Stimulated activated naive CD8-positive, alpha-beta T cell treated with anti-CD3 and anti-CD28 coated beads, Interleukin-15, amount 100 ng/mL, for 72 hours (primary cell): ENCODE measurements around the gene SUV39H1.
"Not testable (repeated sequence)": the region's sequence is repeated elsewhere in the genome, so short reads cannot be mapped to it uniquely, and the experiment has no call there.

Experiments
- ATAC-seq: fragments of 150-1000 bp; cut with Tn5 transposase; 2 replicates; pipeline ENCODE4 v1.10.0; 2021; ENCODE audit warnings: mild to moderate bottlenecking, moderate library complexity
- DNase-seq, 2 donors: peaks; one replicate each; pipeline ENCODE4 v3.0.0; 2021 to 2022
- H3K27ac Mint-ChIP-seq, 2 donors: one replicate each; pipeline ENCODE4 v1.8.0; 2022; ENCODE audit warnings: mild to moderate bottlenecking in 2 of 2, mixed read lengths in 2 of 2, moderate library complexity in 2 of 2
- H3K27me3 Mint-ChIP-seq: one replicate; pipeline ENCODE4 v1.8.0; 2022; ENCODE audit warnings: mixed read lengths
- H3K4me1 Mint-ChIP-seq: one replicate; pipeline ENCODE4 v1.8.0; 2022; ENCODE audit warnings: mild to moderate bottlenecking, mixed read lengths
- H3K4me3 Mint-ChIP-seq, 2 donors: one replicate each; pipeline ENCODE4 v1.8.0; 2022; ENCODE audit warnings: mild to moderate bottlenecking in 2 of 2, mixed read lengths in 2 of 2, moderate library complexity in 1 of 2
- H3K9me3 Mint-ChIP-seq, 2 donors: one replicate each; pipeline ENCODE4 v1.8.0; 2022; ENCODE audit warnings: mixed read lengths in 2 of 2

Gene SUV39H1

DNA sequence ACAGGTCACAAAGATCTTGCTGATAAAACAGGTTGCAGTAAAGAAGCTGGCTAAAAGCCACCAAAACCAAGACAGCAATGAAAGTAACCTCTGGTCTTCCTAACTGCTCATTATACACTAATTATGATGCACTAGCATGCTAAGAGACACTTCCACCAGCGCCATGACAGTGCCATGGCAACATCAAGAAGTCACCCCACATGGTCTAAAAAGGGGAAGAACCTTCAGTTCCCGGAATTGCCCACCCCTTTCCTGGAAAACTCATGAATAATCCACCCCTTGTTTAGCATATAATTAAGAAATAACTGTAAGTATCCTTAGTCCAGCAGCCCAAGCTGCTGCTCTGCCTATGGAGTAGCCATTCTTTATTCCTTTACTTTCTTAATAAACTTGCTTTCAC, 16.1 kb upstream of the SUV39H1 start:
- H3K4me3 Mint-ChIP-seq = peak overlapping the region in 1 of 2 donors; percentile 24
- peak; percentile 26 to 60 for DNase-seq
- H3K27me3 Mint-ChIP-seq, H3K9me3 Mint-ChIP-seq, ATAC-seq: not testable (repeated sequence)
- peaks cover 64% of the 10 kb centered on the region for H3K4me1 Mint-ChIP-seq
- peak overlapping the region in 1 of 2 donors; percentile 61 for H3K27ac Mint-ChIP-seq

DNA sequence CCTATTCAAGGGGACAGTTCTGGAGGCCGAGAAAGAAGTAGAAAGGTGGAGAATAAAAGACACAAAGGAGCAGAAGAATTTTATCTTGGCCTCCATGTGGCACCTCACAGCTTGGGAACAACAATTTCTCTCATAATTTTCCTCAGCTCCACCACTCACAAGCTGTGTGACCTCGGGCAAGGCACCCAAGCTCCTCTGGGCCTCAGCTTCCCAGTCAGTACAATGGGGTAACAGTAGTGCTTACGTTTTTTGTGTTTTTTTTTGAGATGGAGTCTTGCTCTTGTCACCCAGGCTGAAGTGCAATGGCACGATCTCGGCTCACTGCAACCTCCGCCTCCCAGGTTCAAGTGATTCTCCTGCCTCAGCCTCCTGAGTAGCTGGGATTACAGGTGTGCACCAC, 15.6 kb upstream of the SUV39H1 start:
- Mint-ChIP-seq H3K27ac (peak overlapping the region in 1 of 2 donors; percentile 88), H3K4me3 (peak overlapping the region in 1 of 2 donors; percentile 24), H3K4me1 (peaks cover 69% of the 10 kb centered on the region)
- DNase-seq, ATAC-seq, H3K27me3 Mint-ChIP-seq, H3K9me3 Mint-ChIP-seq: not testable (repeated sequence)

DNA sequence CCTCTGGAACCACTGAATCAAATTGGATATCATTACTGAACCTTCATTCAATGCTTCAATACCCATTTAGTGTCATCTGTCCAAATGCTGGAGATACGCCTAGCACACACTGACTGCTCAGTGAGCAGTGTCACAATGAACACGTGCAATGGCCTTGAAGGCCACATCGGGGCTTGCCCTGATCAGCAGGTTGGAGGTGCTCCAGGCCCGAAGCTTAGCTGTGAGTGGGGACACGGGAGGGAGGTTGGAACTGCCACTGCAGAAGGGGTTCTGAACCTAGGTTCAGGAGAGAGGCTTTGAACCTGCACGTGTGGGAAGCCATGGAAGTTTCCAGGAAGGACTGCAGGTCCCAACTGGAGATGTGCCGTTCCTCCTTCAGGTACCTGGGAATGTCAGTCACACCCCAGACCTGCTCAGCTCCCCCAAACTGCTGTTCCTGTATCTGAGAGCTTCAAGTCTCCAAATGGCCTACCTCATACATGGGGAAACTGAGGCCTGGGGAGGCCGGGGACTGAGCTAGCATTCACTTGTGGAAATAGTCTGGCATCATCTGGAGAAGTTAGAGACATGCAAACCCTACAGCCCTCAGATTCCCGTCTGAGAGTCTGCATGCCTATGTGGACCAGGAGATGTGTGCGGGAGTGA, 14.9 kb upstream of the SUV39H1 start:
- Mint-ChIP-seq H3K4me1 (peaks cover 75% of the 10 kb centered on the region), H3K4me3 (peak overlapping the region in 1 of 2 donors; percentile 13), H3K27me3 (no peaks in the 10 kb centered on the region), H3K27ac (no peak overlapping the region), H3K9me3 (no peaks in the 10 kb centered on the region)
- DNase-seq (no peak), ATAC-seq (no peak)

DNA sequence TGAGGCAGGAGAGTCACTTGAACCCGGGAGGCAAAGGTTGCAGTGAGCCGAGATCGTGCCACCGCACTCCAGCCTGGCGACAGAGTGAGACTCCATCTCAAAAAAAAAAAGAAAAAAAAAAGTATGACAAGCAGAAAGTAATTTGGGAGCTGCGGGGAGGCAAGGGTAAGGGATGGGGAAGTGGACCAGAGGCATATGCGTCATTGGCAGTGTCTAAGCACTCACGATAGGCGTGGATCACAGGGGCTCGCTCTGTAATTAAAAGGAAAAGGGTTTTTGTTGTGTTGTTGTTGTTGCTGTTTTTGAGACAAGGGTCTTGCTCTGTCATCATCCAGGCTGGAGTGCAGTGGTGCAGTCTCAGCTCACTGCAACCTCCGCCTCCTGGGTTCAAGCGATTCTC, 13.7 kb upstream of the SUV39H1 start:
- H3K4me3 Mint-ChIP-seq = peak overlapping the region; percentile 94 to 96
- not testable (repeated sequence) for H3K9me3 Mint-ChIP-seq, ATAC-seq, H3K27me3 Mint-ChIP-seq, DNase-seq
- peaks cover 75% of the 10 kb centered on the region for H3K4me1 Mint-ChIP-seq
- H3K27ac Mint-ChIP-seq = peak overlapping the region in 1 of 2 donors; percentile 98

DNA sequence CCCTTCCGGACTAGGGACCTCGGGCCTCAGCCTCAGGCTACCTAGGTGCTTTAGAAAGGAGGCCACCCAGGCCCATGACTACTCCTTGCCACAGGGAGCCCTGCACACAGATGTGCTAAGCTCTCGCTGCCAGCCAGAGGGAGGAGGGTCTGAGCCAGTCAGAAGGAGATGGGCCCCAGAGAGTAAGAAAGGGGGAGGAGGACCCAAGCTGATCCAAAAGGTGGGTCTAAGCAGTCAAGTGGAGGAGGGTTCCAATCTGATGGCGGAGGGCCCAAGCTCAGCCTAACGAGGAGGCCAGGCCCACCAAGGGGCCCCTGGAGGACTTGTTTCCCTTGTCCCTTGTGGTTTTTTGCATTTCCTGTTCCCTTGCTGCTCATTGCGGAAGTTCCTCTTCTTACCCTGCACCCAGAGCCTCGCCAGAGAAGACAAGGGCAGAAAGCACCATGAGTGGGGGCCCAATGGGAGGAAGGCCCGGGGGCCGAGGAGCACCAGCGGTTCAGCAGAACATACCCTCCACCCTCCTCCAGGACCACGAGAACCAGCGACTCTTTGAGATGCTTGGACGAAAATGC, 13.0 kb upstream of the SUV39H1 start, which contains the start of gene WAS:
Gene WAS, plus strand, starts transcription at position 389 of the 572 bp plus-strand sequence. Its CDS starts 55 bp downstream, at position 444.
- Mint-ChIP-seq H3K27me3 (no peaks in the 10 kb centered on the region), H3K4me1 (peaks cover 72% of the 10 kb centered on the region), H3K4me3 (peak within 1 kb of the TSS; percentile 94 to 96), H3K9me3 (no peaks in the 10 kb centered on the region), H3K27ac (peak within 1 kb of the TSS; percentile 95 to 98)
- ATAC-seq = peak; percentile 96
- DNase-seq = peak; percentile 44 to 72

DNA sequence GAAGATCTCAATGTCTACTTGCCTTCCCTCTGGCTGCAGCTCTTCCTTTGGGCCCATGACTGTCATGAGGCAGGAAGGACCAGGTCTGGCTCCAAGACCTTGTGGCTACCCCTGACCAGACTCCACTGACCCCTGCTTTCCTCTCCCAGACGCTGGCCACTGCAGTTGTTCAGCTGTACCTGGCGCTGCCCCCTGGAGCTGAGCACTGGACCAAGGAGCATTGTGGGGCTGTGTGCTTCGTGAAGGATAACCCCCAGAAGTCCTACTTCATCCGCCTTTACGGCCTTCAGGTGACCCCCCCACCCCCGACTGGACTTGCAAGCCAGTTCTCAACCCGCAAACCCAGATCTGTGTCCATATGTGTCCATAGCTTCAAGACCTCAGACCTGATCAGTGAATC, 12.4 kb upstream of the SUV39H1 start:
- Mint-ChIP-seq H3K27me3 (no peaks in the 10 kb centered on the region), H3K4me1 (peaks cover 71% of the 10 kb centered on the region), H3K4me3 (peak overlapping the region; percentile 94 to 96), H3K27ac (peak overlapping the region; percentile 95 to 98), H3K9me3 (no peaks in the 10 kb centered on the region)
- ATAC-seq = no peak
- DNase-seq = no peak

DNA sequence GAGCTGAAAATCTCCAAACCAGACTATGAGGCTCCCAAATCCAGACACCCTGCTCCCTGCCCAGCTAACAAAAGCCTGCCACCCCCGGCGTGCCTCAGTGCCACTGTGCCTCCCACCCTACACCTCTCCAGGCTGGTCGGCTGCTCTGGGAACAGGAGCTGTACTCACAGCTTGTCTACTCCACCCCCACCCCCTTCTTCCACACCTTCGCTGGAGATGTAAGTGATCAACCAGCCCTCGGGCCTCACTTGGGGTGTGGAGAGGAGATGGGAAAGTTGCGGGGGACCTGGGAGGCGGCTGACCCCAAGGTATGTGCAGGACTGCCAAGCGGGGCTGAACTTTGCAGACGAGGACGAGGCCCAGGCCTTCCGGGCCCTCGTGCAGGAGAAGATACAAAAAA, 11.1 kb upstream of the SUV39H1 start:
- Mint-ChIP-seq H3K4me1 (peaks cover 64% of the 10 kb centered on the region), H3K9me3 (no peaks in the 10 kb centered on the region), H3K4me3 (peak overlapping the region; percentile 94 to 96), H3K27ac (peak overlapping the region in 1 of 2 donors; percentile 42), H3K27me3 (no peaks in the 10 kb centered on the region)
- no peak for DNase-seq
- ATAC-seq = no peak

DNA sequence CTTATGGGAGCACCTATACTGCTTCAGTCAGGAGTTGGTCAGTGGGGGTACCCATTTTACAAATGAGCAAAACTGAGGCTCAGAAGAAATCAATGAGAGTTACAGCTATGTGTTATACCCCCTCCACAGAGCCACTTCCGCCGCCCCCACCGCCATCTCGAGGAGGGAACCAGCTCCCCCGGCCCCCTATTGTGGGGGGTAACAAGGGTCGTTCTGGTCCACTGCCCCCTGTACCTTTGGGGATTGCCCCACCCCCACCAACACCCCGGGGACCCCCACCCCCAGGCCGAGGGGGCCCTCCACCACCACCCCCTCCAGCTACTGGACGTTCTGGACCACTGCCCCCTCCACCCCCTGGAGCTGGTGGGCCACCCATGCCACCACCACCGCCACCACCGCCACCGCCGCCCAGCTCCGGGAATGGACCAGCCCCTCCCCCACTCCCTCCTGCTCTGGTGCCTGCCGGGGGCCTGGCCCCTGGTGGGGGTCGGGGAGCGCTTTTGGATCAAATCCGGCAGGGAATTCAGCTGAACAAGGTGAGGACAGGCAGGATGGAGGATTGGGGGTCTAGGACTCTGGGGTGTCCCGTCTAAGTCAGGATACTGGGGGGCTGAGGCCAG, 7.9 kb upstream of the SUV39H1 start:
- peak; percentile 45 for ATAC-seq
- Mint-ChIP-seq H3K4me3 (no peak overlapping the region), H3K9me3 (no peaks in the 10 kb centered on the region), H3K27me3 (no peaks in the 10 kb centered on the region), H3K27ac (no peak overlapping the region), H3K4me1 (peaks cover 40% of the 10 kb centered on the region)
- no peak for DNase-seq

DNA sequence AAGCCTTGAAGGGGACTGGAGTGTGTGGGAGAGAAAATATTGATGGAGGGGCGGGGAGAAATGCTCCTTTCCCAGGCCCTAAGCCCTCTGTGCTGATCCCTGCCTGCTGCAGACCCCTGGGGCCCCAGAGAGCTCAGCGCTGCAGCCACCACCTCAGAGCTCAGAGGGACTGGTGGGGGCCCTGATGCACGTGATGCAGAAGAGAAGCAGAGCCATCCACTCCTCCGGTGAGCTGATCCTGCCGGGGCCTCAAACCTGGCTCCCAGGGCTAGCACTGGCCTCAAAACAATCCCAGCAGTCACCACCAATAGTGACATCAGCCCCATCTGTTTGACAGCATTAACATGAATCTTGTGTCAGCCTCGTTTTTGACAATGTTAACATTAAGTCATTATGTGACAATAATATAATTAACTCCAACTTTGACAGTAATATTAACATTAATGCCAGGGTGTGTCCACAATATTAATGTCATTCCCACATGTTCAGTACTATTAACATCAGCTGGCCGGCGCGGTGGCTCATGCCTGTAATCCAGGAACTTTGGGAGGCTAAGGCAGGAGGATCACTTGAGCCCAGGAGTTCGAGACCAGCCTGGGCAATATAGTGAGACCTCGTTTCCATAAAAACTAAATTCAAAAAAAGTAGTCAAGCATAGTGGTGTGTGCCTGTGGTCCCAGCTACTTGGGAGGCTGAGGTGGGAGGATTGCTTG, 7.2 kb upstream of the SUV39H1 start:
- H3K27me3 Mint-ChIP-seq = no peaks in the 10 kb centered on the region

DNA sequence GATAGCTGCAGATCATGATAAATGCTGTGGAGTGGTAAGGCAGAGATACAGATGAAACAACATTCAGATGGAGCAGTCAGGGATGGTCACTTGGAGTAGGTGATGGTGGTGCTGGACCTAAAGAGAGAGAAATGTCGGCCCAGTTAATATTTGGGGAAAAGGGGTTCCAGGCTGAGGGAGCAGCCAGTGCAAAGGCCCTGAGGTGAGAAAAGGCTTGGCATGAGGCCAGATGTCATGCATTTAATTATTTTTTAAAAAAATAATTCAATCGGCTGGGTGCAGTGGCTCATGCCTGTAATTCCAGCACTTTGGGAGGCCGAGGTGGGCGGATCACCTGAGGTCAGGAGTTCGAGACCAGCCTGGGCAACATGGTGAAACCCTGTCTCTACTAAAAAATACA, 4.8 kb upstream of the SUV39H1 start:
- not testable (repeated sequence) for H3K9me3 Mint-ChIP-seq, H3K27ac Mint-ChIP-seq, H3K4me3 Mint-ChIP-seq, DNase-seq, ATAC-seq, H3K27me3 Mint-ChIP-seq
- peaks cover 31% of the 10 kb centered on the region for H3K4me1 Mint-ChIP-seq

More for the DNA sequence above, 7.2 kb upstream of the SUV39H1 start:
- no peaks in the 10 kb centered on the region for H3K9me3 Mint-ChIP-seq
- H3K4me3 Mint-ChIP-seq = no peak overlapping the region
- no peak overlapping the region for H3K27ac Mint-ChIP-seq
- H3K4me1 Mint-ChIP-seq = peaks cover 38% of the 10 kb centered on the region
- no peak for ATAC-seq
- no peak for DNase-seq

DNA sequence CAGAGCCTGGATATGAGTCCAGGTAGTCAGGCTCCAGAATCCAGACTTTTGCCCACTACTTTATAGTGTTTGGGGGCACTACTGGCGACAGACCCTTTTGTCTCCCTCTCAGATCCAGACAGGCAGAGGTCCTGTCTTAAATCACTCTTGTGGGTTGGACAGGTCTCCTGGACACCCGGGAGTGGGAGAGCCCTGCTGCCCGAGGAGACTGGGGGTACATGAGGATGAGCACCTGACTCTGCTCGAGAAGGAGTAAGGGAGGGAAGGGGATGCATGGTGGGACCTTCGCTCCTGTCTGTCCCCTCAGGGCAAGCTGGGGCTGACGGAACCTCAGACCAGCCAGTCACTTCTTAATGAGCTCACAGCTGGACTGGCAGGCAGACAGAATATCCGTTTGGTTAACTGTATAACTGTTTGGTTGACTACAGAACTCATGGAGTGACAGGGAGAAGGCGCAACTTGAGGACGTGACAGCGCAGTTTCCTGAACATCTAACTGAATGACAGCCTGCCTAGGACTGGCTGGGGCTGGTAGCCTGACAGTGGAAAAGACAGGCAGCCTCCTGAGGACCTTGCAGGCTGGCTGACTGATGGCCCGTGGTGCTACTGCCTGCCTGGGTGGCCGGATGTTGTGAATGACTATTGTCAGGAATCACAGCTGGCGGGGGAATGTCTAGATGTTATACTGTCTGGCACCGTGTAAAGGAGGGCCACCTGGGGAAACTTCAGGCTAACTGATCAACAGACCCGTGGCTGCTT, 1.6 kb upstream of the SUV39H1 start:
- DNase-seq (no peak), ATAC-seq (no peak)
- Mint-ChIP-seq H3K27me3 (no peaks in the 10 kb centered on the region), H3K27ac (peak overlapping the region; percentile 48 to 74), H3K4me1 (peaks cover 29% of the 10 kb centered on the region), H3K4me3 (peak overlapping the region; percentile 86 to 92), H3K9me3 (no peaks in the 10 kb centered on the region)

DNA sequence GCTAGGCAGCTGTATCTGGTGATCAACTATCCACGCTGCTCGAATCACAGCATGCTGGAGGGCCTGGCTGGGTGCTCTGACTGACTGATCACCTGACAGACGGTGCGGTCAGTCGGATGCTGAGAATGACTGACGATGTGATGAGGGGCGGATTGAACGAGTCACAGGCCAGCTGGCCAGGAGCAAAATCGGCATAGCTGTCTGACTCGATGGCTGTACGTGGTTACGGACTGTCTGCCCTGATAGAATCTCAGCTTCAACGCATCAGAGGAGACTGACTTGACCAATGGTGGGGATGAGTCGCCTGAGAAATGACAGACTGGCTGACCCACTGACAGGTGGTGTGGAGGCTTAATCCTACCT, 1.0 kb upstream of the SUV39H1 start:
- Mint-ChIP-seq H3K27ac (peak overlapping the region; percentile 95 to 98), H3K4me3 (peak overlapping the region; percentile 86 to 92), H3K4me1 (peaks cover 32% of the 10 kb centered on the region), H3K27me3 (no peaks in the 10 kb centered on the region), H3K9me3 (no peaks in the 10 kb centered on the region)
- DNase-seq = no peak
- no peak for ATAC-seq

DNA sequence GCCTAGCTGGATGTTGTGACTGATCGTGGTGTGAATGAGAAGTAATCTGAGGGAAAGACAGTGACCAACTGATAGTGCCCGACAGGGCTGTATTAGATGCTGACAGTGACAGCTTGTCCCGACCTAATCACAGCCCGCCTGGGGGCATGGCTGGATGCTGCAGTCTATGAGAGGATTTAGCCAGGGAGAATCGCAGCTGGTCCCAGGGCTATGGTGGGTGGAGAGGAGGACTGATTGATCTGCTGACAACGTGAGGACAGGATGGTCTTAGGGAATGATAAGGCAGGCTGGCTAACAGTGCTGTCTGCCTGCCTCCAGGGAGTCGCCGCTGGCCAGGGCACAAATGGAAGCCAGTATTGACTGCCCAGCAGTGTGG, 621 bp upstream of the SUV39H1 start:
- no peak for DNase-seq
- Mint-ChIP-seq H3K27ac (peak overlapping the region; percentile 95 to 98), H3K27me3 (no peaks in the 10 kb centered on the region), H3K9me3 (no peaks in the 10 kb centered on the region), H3K4me1 (peaks cover 36% of the 10 kb centered on the region), H3K4me3 (peak overlapping the region; percentile 86 to 92)
- ATAC-seq = peak; percentile 11

DNA sequence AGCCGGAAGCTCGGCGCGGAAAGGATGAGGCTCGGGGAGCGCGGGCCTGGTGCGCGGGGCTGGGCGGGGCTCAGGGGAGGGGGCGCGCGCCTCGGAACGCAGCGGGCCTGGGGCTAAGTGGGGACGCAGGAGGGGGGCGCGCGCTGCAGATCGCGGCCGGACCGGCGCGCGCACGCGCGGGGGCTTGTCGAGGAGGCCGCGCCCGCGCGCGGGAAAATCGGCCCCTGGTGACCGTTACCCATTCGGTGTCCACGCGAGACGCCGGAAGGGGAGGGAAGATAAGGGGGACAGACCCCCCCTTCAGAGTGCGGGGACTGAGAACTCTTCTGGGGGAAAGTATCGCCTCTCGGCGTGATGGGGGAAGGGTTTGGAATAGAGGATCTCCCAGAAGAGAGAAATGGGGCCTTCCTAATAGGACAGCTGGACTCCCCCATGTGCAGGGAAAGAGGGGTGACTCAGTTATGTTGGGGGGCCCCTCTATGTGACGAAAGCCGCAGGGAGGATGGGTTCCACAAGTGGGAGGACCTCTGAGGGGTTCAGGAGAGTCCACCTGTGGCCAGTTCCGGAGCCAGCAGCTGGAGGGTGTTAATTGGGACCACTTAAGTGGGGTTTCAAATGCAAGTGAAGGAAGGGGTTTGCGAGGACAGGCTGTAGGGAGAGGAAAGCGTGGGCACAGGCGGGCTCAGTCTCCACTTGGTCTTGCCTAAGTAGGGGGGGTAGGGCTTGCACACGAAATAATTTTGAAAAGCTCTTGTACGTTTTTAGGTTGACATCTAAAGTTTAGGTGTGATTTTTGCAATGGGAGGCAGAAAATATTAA, 584 bp downstream of the SUV39H1 start:
- Mint-ChIP-seq H3K4me1 (peaks cover 44% of the 10 kb centered on the region), H3K4me3 (peak overlapping the region; percentile 92 to 94), H3K27me3 (no peaks in the 10 kb centered on the region), H3K9me3 (no peaks in the 10 kb centered on the region), H3K27ac (peak overlapping the region; percentile 89 to 97)
- DNase-seq (peak in 1 of 2 donors; percentile 51), ATAC-seq (peak; percentile 39)
